Endodermal cell (in vitro differentiated cells): ENCODE data around the gene MIPOL1. TPM values are rescaled to one million over a fixed set of nuclear protein-coding genes. Genes with fewer than 3 reads are reported as not detected.

Experiments used
- DNase-seq: peaks from one replicate; pipeline ENCODE4 v3.0.0-alpha.2; 2017
- H3K27ac ChIP-seq: 2 replicates; pipeline ENCODE4 v1.5.1; 2013; ENCODE audit warnings: mild to moderate bottlenecking, low read depth, low read length, moderate library complexity
- H3K27me3 ChIP-seq: 2 replicates; pipeline ENCODE4 v1.6.1; 2013; ENCODE audit warnings: mild to moderate bottlenecking, low read length, moderate library complexity; ENCODE audit not compliant: insufficient read depth, control insufficient read depth, poor library complexity, severe bottlenecking
- H3K36me3 ChIP-seq: 2 replicates; pipeline ENCODE4 v1.7.0; 2013; ENCODE audit warnings: mild to moderate bottlenecking, low read length, moderate library complexity; ENCODE audit not compliant: control insufficient read depth, insufficient read depth
- H3K4me1 ChIP-seq: one replicate; pipeline ENCODE4 v1.7.0; 2013; ENCODE audit warnings: low read length; ENCODE audit not compliant: control insufficient read depth, insufficient read depth
- H3K4me3 ChIP-seq: 2 replicates; pipeline ENCODE4 v1.5.1; 2013; ENCODE audit warnings: mild to moderate bottlenecking, low read length, moderate library complexity
- H3K9ac ChIP-seq: 2 replicates; pipeline ENCODE4 v1.6.1; 2013; ENCODE audit warnings: mild to moderate bottlenecking, low read length, moderate library complexity; ENCODE audit not compliant: poor library complexity, severe bottlenecking; ENCODE audit errors: extremely low read depth
- H3K9me3 ChIP-seq: 2 replicates; pipeline ENCODE4 v1.6.1; 2013; ENCODE audit warnings: mild to moderate bottlenecking, low read length, moderate library complexity; ENCODE audit not compliant: control insufficient read depth
- H3K27ac Mint-ChIP-seq: 2 replicates; pipeline ENCODE4 v1.8.0; 2020; ENCODE audit warnings: mixed read lengths
- H3K27me3 Mint-ChIP-seq: 2 replicates; pipeline ENCODE4 v1.8.0; 2021; ENCODE audit warnings: mild to moderate bottlenecking, mixed read lengths; ENCODE audit not compliant: insufficient read depth
- H3K36me3 Mint-ChIP-seq: 2 replicates; pipeline ENCODE4 v1.8.0; 2020; ENCODE audit warnings: low read depth, mixed read lengths
- H3K4me1 Mint-ChIP-seq: 2 replicates; pipeline ENCODE4 v1.8.0; 2020; ENCODE audit warnings: mixed read lengths
- H3K4me3 Mint-ChIP-seq: 2 replicates; pipeline ENCODE4 v1.8.0; 2020; ENCODE audit warnings: mild to moderate bottlenecking, moderate library complexity, mixed read lengths
- H3K9me3 Mint-ChIP-seq: 2 replicates; pipeline ENCODE4 v1.8.0; 2020; ENCODE audit warnings: mild to moderate bottlenecking, mixed read lengths
- CTCF ChIP-seq: fragments of 200-600 bp; sonication (generic); conservative IDR thresholded peaks from 2 replicates; pipeline ENCODE4 v1.5.0; 2021; ENCODE audit warnings: antibody characterized with exemption, mild to moderate bottlenecking
- WGBS, 2 experiments: methylation state at CpG; one replicate each; pipeline versions ENCODE4 v1.1.5 to v1.1.7; 2013; ENCODE audit warnings: missing lambda C conversion rate in 2 of 2, mixed read lengths in 1 of 2; ENCODE audit not compliant: insufficient coverage in 1 of 2, insufficient read length in 1 of 2; 5-methylcytosine and 5-hydroxymethylcytosine counted together
- long read RNA-seq, 4 experiments: library from polyadenylated mRNA in 2 of 4; library from RNA in 1 of 4; library from capped mRNA in 1 of 4; stranded (forward) in 3 of 4; unstranded in 1 of 4; transcript quantifications; one replicate each; pipeline ENCODE4 v2.0.0, GENCODE V29; 2020 to 2021; ENCODE audit warnings: inconsistent platforms in 1 of 4
- polyA plus RNA-seq, 2 experiments: library from polyadenylated mRNA; stranded (reverse); fragments of 50-300 nt; gene quantifications; one replicate each; pipeline ENCODE4 v1.2.3, GENCODE V29; 2013
- total RNA-seq, 2 donors: library from RNA; stranded (reverse); fragmentation: NEBNext Ultra II Directional in 1 of 2; extraction: Animal tissue kit (Norgen Biotek cat#: 25700) in 1 of 2; gene quantifications; 2 replicates in 1 of 2; 3 replicates in 1 of 2; pipeline ENCODE4 v1.2.1, GENCODE V29; 2021

MIPOL1 gene
- total RNA-seq: 10 to 100 TPM; 22.0 to 28.5 TPM
- 9.8 TPM for polyA plus RNA-seq (2013, experiment 1 of 2)
- 9.7 TPM for polyA plus RNA-seq (2013, experiment 2 of 2)
- long read RNA-seq, experiment 1, full-length matches to known transcripts: 1 of 9 reads
- long read RNA-seq, experiment 1, partial matches to known transcripts: 3 of 9 reads
- long read RNA-seq, experiment 1, other reads (novel, unspliced or antisense): 5 of 9 reads
- long read RNA-seq, experiment 2, full-length matches to known transcripts: 2 of 36 reads
- long read RNA-seq, experiment 2, partial matches to known transcripts: 4 of 36 reads
- long read RNA-seq, experiment 2, other reads (novel, unspliced or antisense): 30 of 36 reads
- long read RNA-seq, experiment 3, full-length matches to known transcripts: 4 of 66 reads
- long read RNA-seq, experiment 3, partial matches to known transcripts: 5 of 66 reads
- long read RNA-seq, experiment 3, other reads (novel, unspliced or antisense): 57 of 66 reads
- long read RNA-seq, experiment 4, partial matches to known transcripts: 2 of 10 reads
- long read RNA-seq, experiment 4, other reads (novel, unspliced or antisense): 8 of 10 reads

GRCh38 chr14:37197421-37198272, at the start of gene MIPOL1:
MIPOL1 (plus strand) TSS chr14:37197937; CDS start chr14:37247889, 49,952 bp downstream.
- peaks cover 8% of the 10 kb centered on the region for H3K27me3 Mint-ChIP-seq
- no peaks in the 10 kb centered on the region for H3K4me1 ChIP-seq
- 2 to 3% methylated on average over 39 to 70 of the region's 70 CpGs for WGBS, 2 experiments
- H3K4me3 Mint-ChIP-seq: peak within 1 kb of the TSS; percentile 70
- H3K9me3 Mint-ChIP-seq: no peaks in the 10 kb centered on the region
- H3K27ac ChIP-seq: peak within 1 kb of the TSS; percentile 5
- TF ChIP-seq CTCF: peak; percentile 34
- no peaks in the 10 kb centered on the region for H3K9me3 ChIP-seq
- peak; percentile 87 for DNase-seq
- H3K27me3 ChIP-seq: no peaks in the 10 kb centered on the region
- peaks cover 9% of the 10 kb centered on the region for H3K4me1 Mint-ChIP-seq
- H3K4me3 ChIP-seq: peak within 1 kb of the TSS; percentile 84
- H3K36me3 Mint-ChIP-seq: no peaks in the 10 kb centered on the region
- peaks cover 5% of the 10 kb centered on the region for H3K36me3 ChIP-seq
- peak within 1 kb of the TSS; percentile 58 for H3K9ac ChIP-seq
- peak within 1 kb of the TSS; percentile 94 for H3K27ac Mint-ChIP-seq

- H3K4me1 ChIP-seq: no peaks in the 10 kb centered on the region
- no peak overlapping the region for H3K27ac ChIP-seq
- WGBS, 2 experiments: 4 to 5% methylated on average over 3 of the region's 3 CpGs
- H3K27me3 ChIP-seq: no peaks in the 10 kb centered on the region
- Mint-ChIP-seq H3K27ac (no peak overlapping the region), H3K9me3 (no peaks in the 10 kb centered on the region), H3K4me3 (no peak overlapping the region), H3K27me3 (no peaks in the 10 kb centered on the region), H3K4me1 (peaks cover 3% of the 10 kb centered on the region), H3K36me3 (no peaks in the 10 kb centered on the region)
- no peaks in the 10 kb centered on the region for H3K36me3 ChIP-seq
- no peak for DNase-seq
- peaks cover 6% of the 10 kb centered on the region for H3K9me3 ChIP-seq
- H3K9ac ChIP-seq: no peak overlapping the region
- peak; percentile 84 for TF ChIP-seq CTCF
- H3K4me3 ChIP-seq: no peak overlapping the region
Observed at GRCh38 chr14:37150414-37150813, 47.3 kb upstream of the MIPOL1 start.

GRCh38 chr14:37153005-37153404, 44.7 kb upstream of the MIPOL1 start:
- Histone ChIP-seq H3K27me3 (no peaks in the 10 kb centered on the region), H3K4me3 (no peak overlapping the region), H3K36me3 (no peaks in the 10 kb centered on the region), H3K4me1 (no peaks in the 10 kb centered on the region), H3K9ac (no peak overlapping the region), H3K27ac (no peak overlapping the region), H3K9me3 (peaks cover 10% of the 10 kb centered on the region)
- Mint-ChIP-seq H3K27me3 (peaks cover 8% of the 10 kb centered on the region), H3K4me1 (no peaks in the 10 kb centered on the region), H3K36me3 (no peaks in the 10 kb centered on the region), H3K4me3 (no peak overlapping the region), H3K27ac (no peak overlapping the region), H3K9me3 (no peaks in the 10 kb centered on the region)
- DNase-seq: no peak
- 88% methylated on average over 1 of the region's 1 CpG; no CpG with 5 or more reads in 1 of the 2 experiments for WGBS, 2 experiments
- TF ChIP-seq CTCF: no peak
